A673 (cell line): ENCODE measurements around the gene BRD8. TPM values are rescaled to one million over a fixed set of nuclear protein-coding genes. Genes with fewer than 3 reads are reported as not detected.

Source experiments
- BruUV-seq: library from RNA; stranded (reverse); fragments of 400-500 nt; replicated peaks from 2 replicates; lab custom pipeline; 2021; lab: Mats Ljungman, UMichigan
- CTCF ChIA-PET: fragments of 300-600 bp; sonication (Branson Sonifier 250); formaldehyde crosslinking; loops from one replicate; lab custom pipeline; 2022; ENCODE audit warnings: antibody characterized with exemption; lab: Charles Lee
- POLR2A ChIA-PET: fragments of 300-600 bp; sonication (Branson Sonifier 250); formaldehyde crosslinking; loops from one replicate; lab custom pipeline; 2022; ENCODE audit warnings: antibody characterized with exemption; ENCODE audit not compliant: low non-redundant PET; lab: Charles Lee
- DNase-seq: peaks from one replicate; pipeline ENCODE4 v3.0.0-alpha.2; 2015; ENCODE audit warnings: low spot score
- H3K27ac ChIP-seq: fragments of 200-600 bp; sonication (generic); 2 replicates; pipeline ENCODE4 v1.5.1; 2016; ENCODE audit warnings: mixed run types, low read depth, mild to moderate bottlenecking, mixed read lengths, antibody characterized with exemption, low read length; ENCODE audit not compliant: poor library complexity, severe bottlenecking
- H3K27me3 ChIP-seq: fragments of 200-600 bp; sonication (generic); replicated peaks from 2 replicates; pipeline ENCODE4 v1.6.1; 2017; ENCODE audit warnings: mixed run types, low read depth, mild to moderate bottlenecking, mixed read lengths, antibody characterized with exemption, low read length; ENCODE audit not compliant: insufficient read depth, poor library complexity
- H3K36me3 ChIP-seq: fragments of 200-600 bp; sonication (generic); 2 replicates; pipeline ENCODE4 v1.6.1; 2016; ENCODE audit warnings: mixed run types, mild to moderate bottlenecking, mixed read lengths, antibody characterized with exemption, low read length; ENCODE audit not compliant: insufficient read depth, poor library complexity, severe bottlenecking
- H3K4me1 ChIP-seq: fragments of 200-600 bp; sonication (generic); 2 replicates; pipeline ENCODE4 v1.6.1; 2017; ENCODE audit warnings: mixed run types, mild to moderate bottlenecking, mixed read lengths, antibody characterized with exemption, low read length; ENCODE audit not compliant: insufficient read depth, poor library complexity, severe bottlenecking
- H3K4me3 ChIP-seq: fragments of 200-600 bp; sonication (generic); 2 replicates; pipeline ENCODE4 v1.5.1; 2016; ENCODE audit warnings: low read depth, mixed run types, mild to moderate bottlenecking, mixed read lengths, low read length; ENCODE audit not compliant: poor library complexity, severe bottlenecking
- H3K9me3 ChIP-seq: fragments of 200-600 bp; sonication (generic); 2 replicates; pipeline ENCODE4 v1.6.1; 2016; ENCODE audit warnings: mixed run types, low read depth, mild to moderate bottlenecking, mixed read lengths, antibody characterized with exemption, low read length; ENCODE audit not compliant: poor library complexity, severe bottlenecking
- CTCF ChIP-seq: fragments of 300-800, 200-600 bp; sonication (generic); conservative IDR thresholded peaks from 2 replicates; pipeline ENCODE4 v1.5.1; 2017; ENCODE audit warnings: low read depth, mild to moderate bottlenecking, antibody characterized with exemption, low read length, moderate library complexity, mixed read lengths
- EZH2 ChIP-seq: fragments of 200-600 bp; sonication (generic); IDR thresholded peaks from 2 replicates; pipeline ENCODE4 v1.6.1; 2017; ENCODE audit warnings: borderline replicate concordance, low read depth, mild to moderate bottlenecking, mixed read lengths, antibody characterized with exemption, low read length; ENCODE audit not compliant: poor library complexity, severe bottlenecking
- intact Hi-C: fragments of 100-400 bp; cut with micrococcal nuclease; formaldehyde crosslinking; loops from one replicate; pipeline ENCODE4 v1.10.0; 2022; ENCODE audit not compliant: unreplicated experiment
- total RNA-seq: library from RNA; stranded (reverse); gene quantifications from 2 replicates; pipeline ENCODE4 v1.2.3, GENCODE V29; 2021

The BRD8 gene
- total RNA-seq, 1 experiment from 2014 or later = 86.7 TPM

DNA sequence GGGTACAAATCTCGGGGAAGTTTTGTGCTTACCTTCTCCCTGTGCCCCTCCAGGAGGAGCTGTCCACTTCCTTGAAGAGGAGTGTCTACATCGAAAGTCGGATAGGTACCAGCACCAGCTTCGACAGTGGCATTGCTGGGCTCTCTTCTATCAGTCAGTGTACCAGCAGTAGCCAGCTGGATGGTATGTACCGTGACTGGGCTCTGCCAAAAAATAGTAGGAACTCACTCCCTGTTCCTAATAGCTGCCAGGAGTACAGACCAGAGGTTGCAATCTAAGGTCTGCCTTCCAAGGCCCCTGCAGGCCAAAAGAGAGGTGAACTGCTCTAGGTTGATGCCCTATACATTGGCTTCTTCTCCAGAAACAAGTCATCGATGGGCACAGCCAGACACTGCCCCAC, 4.4 kb upstream of the BRD8 start:
- intact Hi-C loops = loop anchor here (5.0 to 10.0 kb wide), 3 partner anchors 102 to 364 kb away; no protein-coding TSS in a partner anchor
- no peaks in the 10 kb centered on the region for H3K9me3 ChIP-seq
- peaks cover 7% of the 10 kb centered on the region for H3K4me1 ChIP-seq
- no peak for DNase-seq
- CTCF ChIA-PET = no interaction called here
- BruUV-seq = no TSS peak
- no peak overlapping the region for H3K27ac ChIP-seq
- H3K36me3 ChIP-seq = peaks cover 72% of the 10 kb centered on the region
- TF ChIP-seq EZH2 = no peak
- TF ChIP-seq CTCF = no peak
- POLR2A ChIA-PET = no interaction called here
- no peaks in the 10 kb centered on the region for H3K27me3 ChIP-seq
- H3K4me3 ChIP-seq = no peak overlapping the region

DNA sequence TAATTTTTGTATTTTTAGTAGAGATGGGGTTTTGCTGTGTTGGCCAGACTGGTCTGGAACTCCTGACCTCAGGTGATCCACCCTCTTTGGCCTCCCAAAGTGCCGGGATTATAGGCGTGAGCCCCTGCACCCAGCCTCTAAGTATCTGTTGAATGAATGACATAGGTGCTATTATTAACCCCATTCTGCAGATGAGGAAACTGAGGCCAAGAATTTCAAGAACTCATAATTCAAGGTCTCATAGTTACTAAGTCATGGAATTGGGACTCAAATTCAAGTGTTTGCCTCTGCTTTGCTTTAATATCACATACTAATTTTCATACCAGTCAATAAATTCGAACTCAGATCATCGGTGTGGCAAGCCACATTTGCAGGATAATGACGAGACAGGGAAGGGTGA, 2.4 kb upstream of the BRD8 start:
- intact Hi-C loops = loop anchor here (2.0 to 10.0 kb wide), 4 partner anchors 104 to 366 kb away; no protein-coding TSS in a partner anchor
- DNase-seq = no peak
- Histone ChIP-seq H3K36me3 (peaks cover 62% of the 10 kb centered on the region), H3K27me3 (no peaks in the 10 kb centered on the region), H3K27ac (no peak overlapping the region), H3K9me3 (no peaks in the 10 kb centered on the region), H3K4me3 (peak overlapping the region; percentile 71), H3K4me1 (peaks cover 7% of the 10 kb centered on the region)
- TF ChIP-seq EZH2 (no peak), CTCF (no peak)
- CTCF ChIA-PET = no interaction called here
- BruUV-seq = no TSS peak
- POLR2A ChIA-PET = no interaction called here

DNA sequence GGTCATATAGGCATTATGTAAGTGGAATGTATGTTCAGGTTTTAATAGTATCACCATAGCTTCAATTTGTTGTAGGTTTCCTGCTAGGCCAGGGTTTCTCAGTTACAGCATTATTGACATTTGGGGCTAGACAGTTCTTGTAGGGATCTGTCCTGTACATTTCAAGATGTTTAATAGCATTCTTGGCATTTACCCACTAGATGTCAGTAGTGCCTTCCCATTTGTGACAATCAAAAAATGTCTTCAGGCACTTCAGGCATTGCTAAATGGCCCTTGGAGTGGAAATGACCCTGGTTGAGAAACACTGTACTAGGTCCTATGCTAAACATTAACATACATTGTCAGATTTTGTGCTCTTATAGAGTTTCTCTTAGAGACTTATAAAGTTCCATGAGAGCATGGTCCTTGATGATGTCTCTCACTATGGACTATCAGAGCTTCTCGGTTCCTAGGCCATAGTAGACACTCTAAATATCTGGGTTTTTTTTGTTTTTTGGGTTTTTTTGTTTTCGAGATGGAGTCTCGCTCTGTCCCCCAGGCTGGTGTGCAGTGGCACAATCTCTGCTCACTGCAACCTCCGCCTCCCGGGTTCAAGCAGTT, 1.9 kb upstream of the BRD8 start:
- POLR2A ChIA-PET = no interaction called here
- BruUV-seq = no TSS peak
- Histone ChIP-seq H3K36me3 (peaks cover 62% of the 10 kb centered on the region), H3K9me3 (no peaks in the 10 kb centered on the region), H3K4me1 (peaks cover 7% of the 10 kb centered on the region), H3K4me3 (peak overlapping the region; percentile 71), H3K27ac (no peak overlapping the region), H3K27me3 (no peaks in the 10 kb centered on the region)
- no peak for TF ChIP-seq EZH2
- peak; percentile 73 for TF ChIP-seq CTCF
- peak; percentile 89 for DNase-seq
- CTCF ChIA-PET = interaction anchor here (0.7 kb wide), 1 partner anchor 323 kb away, joined by 4 read pairs; no protein-coding TSS in a partner anchor
- intact Hi-C loops = loop anchor here (2.0 to 10.0 kb wide), 4 partner anchors 105 to 367 kb away; no protein-coding TSS in a partner anchor
